Measurements from ENCODE around the gene IQCF6. TPM values are rescaled to one million over a fixed set of nuclear protein-coding genes. Genes with fewer than 3 reads are reported as not detected.

IQCF6 gene
- total RNA-seq (not detected), polyA plus RNA-seq (not detected)
- long read RNA-seq, donor 1: 0 reads
- long read RNA-seq, donor 2: 0 reads

DNA sequence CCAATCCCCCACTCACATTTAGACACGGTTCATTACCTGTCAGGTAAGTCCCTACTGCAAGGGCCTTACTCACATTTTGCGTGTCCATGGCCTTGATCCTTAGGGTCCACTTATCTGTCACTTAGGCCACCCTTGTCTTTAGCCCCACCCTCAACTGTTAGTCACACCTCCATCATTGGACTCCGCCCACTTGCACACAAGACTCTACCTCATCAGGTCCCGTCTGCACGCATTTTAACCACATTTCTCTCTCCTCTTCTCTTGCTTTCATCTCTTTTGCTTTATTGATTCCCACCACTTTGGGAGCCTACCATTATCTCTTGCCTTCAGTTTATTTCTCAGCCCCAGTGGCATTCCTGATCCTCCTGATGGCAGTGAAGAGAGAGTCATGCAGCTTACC, at the start of gene IQCF6:
Gene IQCF6 (minus strand): TSS at position 101 of the 400 bp plus-strand sequence. CDS start 13 bp downstream, at position 88.
- Histone ChIP-seq H3K9me3 (ENCODE audit: control insufficient read depth, low read length) (no peaks in the 10 kb centered on the region), H3K36me3 (ENCODE audit: control insufficient read depth in 1 of 2, insufficient read depth in 2 of 2, low read length in 1 of 2) (no peaks in the 10 kb centered on the region), H3K4me1 (ENCODE audit: control insufficient read depth in 1 of 2, insufficient read depth in 2 of 2, low read length in 2 of 2) (no peaks in the 10 kb centered on the region), H3K4me3 (ENCODE audit: low read length in 2 of 2) (no peak within 1 kb of the TSS), H3K27ac (ENCODE audit: low read depth in 1 of 2, low read length in 2 of 2) (no peak within 1 kb of the TSS), H3K27me3 (ENCODE audit: control insufficient read depth in 1 of 2, insufficient read depth in 2 of 2, low read length in 1 of 2) (no peaks in the 10 kb centered on the region)
- 95 to 97% methylated on average over 5 of the region's 5 CpGs for WGBS, 2 donors
- ATAC-seq (ENCODE audit: low FRiP score) (no peak), DNase-seq (no peak)
- intact Hi-C loops (cut with DNase I): no loop called here

DNA sequence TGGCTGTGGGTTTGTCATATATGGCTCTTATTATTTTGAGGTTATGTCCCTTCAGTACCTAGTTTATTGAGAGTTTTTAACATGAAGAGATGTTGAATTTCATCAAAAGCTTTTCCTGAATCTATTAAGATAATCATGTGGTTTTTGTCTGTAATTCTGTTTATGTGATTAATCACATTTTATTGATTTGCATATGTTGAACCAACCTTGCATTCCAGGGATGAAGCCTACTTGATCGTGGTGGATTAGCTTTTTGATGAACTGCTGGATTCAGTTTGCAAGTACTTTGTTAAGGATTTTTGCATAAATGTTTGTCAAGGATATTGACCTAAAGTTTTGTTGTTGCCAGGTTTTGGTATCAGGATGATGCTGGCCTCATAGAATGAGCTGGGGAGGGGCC, 49.3 kb upstream of the IQCF6 start:
- H3K27me3 ChIP-seq (ENCODE audit: control insufficient read depth in 1 of 2, insufficient read depth in 2 of 2, low read length in 1 of 2): no peaks in the 10 kb centered on the region
- H3K4me3 ChIP-seq (ENCODE audit: low read length in 2 of 2): no peak overlapping the region
- H3K4me1 ChIP-seq (ENCODE audit: control insufficient read depth in 1 of 2, insufficient read depth in 2 of 2, low read length in 2 of 2): no peaks in the 10 kb centered on the region
- WGBS, 2 donors: 69 to 86% methylated on average over 1 of the region's 1 CpG
- DNase-seq (no peak), ATAC-seq (ENCODE audit: low FRiP score) (no peak)
- intact Hi-C loops (cut with DNase I): no loop called here
- H3K27ac ChIP-seq (ENCODE audit: low read depth in 1 of 2, low read length in 2 of 2): no peak overlapping the region
- H3K9me3 ChIP-seq (ENCODE audit: control insufficient read depth, low read length): peaks cover 6% of the 10 kb centered on the region
- no peaks in the 10 kb centered on the region for H3K36me3 ChIP-seq (ENCODE audit: control insufficient read depth in 1 of 2, insufficient read depth in 2 of 2, low read length in 1 of 2)

DNA sequence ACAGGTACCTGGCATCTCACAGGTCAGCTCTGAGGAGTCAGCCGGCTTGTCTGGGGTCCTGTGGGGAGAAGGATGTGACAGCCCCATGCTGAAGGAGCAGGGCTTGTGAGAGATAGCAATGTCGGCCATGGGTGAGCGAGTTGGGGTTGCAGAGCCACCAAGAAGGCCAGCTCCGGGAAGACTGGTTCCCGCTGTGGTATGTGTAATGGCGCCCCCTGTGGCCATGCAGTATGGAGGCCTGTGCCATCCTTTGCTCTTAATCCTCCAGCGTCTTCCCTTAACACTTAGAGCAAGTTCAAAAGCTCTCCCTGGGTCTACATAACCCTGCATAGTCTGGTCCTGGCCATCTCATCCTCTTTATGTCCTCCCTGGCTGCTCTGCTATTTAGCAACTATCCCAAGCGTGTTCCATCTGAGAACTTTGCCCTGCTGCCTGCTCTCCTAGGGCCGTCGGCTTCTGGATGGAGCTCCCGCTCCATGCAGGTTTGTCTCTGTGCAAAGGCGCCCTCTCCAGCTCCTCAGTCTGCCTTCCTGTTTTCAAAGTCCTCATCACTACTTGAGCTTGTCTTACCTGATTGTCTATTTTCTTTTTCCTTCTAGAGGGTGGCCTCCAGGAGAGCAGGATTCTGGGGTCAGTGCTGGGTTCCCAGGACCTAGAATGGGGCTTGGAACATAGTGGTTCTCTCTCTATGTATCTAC, 40.8 kb upstream of the IQCF6 start:
- no peak for ATAC-seq (ENCODE audit: low FRiP score)

DNA sequence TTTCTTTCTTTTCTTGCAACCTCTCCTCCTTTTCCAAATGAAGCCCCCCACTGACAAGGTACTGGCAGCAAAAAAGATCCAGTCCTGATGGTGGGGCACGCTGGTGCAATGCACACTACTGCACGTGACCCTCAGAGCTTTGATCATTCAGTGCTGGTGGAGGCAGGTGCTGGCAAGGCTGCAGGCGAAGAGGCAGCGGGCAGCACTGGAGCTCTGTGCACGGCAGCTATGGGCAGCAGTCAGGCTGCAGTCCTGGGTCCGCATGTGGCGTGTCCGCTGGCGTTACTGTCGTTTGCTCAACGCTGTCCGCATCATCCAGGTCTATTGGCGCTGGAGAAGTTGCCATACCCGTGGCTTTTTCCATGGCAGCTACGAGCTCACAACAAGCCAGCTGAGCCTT, 40.1 kb upstream of the IQCF6 start:
- H3K36me3 ChIP-seq (ENCODE audit: control insufficient read depth in 1 of 2, insufficient read depth in 2 of 2, low read length in 1 of 2): no peaks in the 10 kb centered on the region
- 89% methylated on average over 15 of the region's 15 CpGs for WGBS, 2 donors
- DNase-seq: no peak
- intact Hi-C loops (cut with DNase I): no loop called here
- no peaks in the 10 kb centered on the region for H3K4me1 ChIP-seq (ENCODE audit: control insufficient read depth in 1 of 2, insufficient read depth in 2 of 2, low read length in 2 of 2)
- H3K27ac ChIP-seq (ENCODE audit: low read depth in 1 of 2, low read length in 2 of 2): no peak overlapping the region
- H3K9me3 ChIP-seq (ENCODE audit: control insufficient read depth, low read length): no peaks in the 10 kb centered on the region
- no peak overlapping the region for H3K4me3 ChIP-seq (ENCODE audit: low read length in 2 of 2)
- ATAC-seq (ENCODE audit: low FRiP score): no peak
- peaks cover 0 to 4% of the 10 kb centered on the region in 2 donors for H3K27me3 ChIP-seq (ENCODE audit: control insufficient read depth in 1 of 2, insufficient read depth in 2 of 2, low read length in 1 of 2)

More for the DNA sequence above, 40.8 kb upstream of the IQCF6 start:
- no peak for DNase-seq
- WGBS, 2 donors: 43 to 46% methylated on average over 12 of the region's 12 CpGs
- Histone ChIP-seq H3K36me3 (ENCODE audit: control insufficient read depth in 1 of 2, insufficient read depth in 2 of 2, low read length in 1 of 2) (no peaks in the 10 kb centered on the region), H3K27ac (ENCODE audit: low read depth in 1 of 2, low read length in 2 of 2) (no peak overlapping the region), H3K4me1 (ENCODE audit: control insufficient read depth in 1 of 2, insufficient read depth in 2 of 2, low read length in 2 of 2) (no peaks in the 10 kb centered on the region), H3K27me3 (ENCODE audit: control insufficient read depth in 1 of 2, insufficient read depth in 2 of 2, low read length in 1 of 2) (peaks cover 0 to 4% of the 10 kb centered on the region in 2 donors), H3K9me3 (ENCODE audit: control insufficient read depth, low read length) (no peaks in the 10 kb centered on the region), H3K4me3 (ENCODE audit: low read length in 2 of 2) (no peak overlapping the region)
- intact Hi-C loops (cut with DNase I): no loop called here

DNA sequence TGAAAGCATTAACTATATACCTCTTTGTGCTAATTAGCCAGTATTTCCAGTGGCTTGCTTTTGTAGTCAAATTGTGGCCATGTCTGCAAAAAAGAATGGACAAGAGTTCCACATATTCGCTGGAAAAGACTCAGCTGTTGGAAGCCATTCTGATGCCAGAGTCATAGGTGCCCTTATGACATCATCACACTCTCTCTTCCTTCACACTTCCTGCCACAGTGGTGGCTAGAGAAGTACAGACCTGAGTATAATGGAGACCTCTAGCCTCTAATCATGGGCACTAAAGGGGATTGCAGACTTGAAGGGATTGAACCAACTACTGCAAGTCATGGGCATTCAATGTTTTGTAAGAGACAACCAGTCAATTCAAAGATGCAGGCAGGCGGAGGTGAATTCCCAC, 38.3 kb upstream of the IQCF6 start:
- Histone ChIP-seq H3K36me3 (ENCODE audit: control insufficient read depth in 1 of 2, insufficient read depth in 2 of 2, low read length in 1 of 2) (no peaks in the 10 kb centered on the region), H3K4me1 (ENCODE audit: control insufficient read depth in 1 of 2, insufficient read depth in 2 of 2, low read length in 2 of 2) (no peaks in the 10 kb centered on the region), H3K4me3 (ENCODE audit: low read length in 2 of 2) (no peak overlapping the region), H3K27me3 (ENCODE audit: control insufficient read depth in 1 of 2, insufficient read depth in 2 of 2, low read length in 1 of 2) (peaks cover 0 to 4% of the 10 kb centered on the region in 2 donors), H3K9me3 (ENCODE audit: control insufficient read depth, low read length) (no peaks in the 10 kb centered on the region), H3K27ac (ENCODE audit: low read depth in 1 of 2, low read length in 2 of 2) (no peak overlapping the region)
- WGBS, 2 donors: 89% methylated on average over 2 of the region's 2 CpGs
- intact Hi-C loops (cut with DNase I): no loop called here
- DNase-seq: no peak
- no peak for ATAC-seq (ENCODE audit: low FRiP score)

DNA sequence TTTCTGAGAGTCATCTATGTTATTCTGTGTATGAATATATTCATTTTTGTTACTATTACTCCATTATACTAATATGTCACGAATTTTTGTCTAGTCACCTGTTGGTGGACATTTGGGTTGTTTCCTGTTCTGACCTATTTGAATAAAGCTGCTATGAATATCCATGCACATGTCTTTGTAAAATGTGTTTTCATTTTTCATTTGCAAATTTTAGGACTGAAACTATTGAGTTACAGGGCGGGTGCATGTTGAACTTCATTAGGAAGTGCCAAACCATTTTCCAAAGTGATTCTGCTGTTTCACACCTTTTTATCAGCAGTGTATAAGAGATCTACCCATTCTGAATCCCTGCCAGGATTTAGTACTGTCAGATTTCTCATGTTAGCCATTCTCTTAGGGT, 37.7 kb upstream of the IQCF6 start:
- WGBS, 2 donors: 74 to 78% methylated on average over 2 of the region's 2 CpGs
- no peaks in the 10 kb centered on the region for H3K36me3 ChIP-seq (ENCODE audit: control insufficient read depth in 1 of 2, insufficient read depth in 2 of 2, low read length in 1 of 2)
- no peaks in the 10 kb centered on the region for H3K4me1 ChIP-seq (ENCODE audit: control insufficient read depth in 1 of 2, insufficient read depth in 2 of 2, low read length in 2 of 2)
- no peak overlapping the region for H3K4me3 ChIP-seq (ENCODE audit: low read length in 2 of 2)
- peaks cover 0 to 4% of the 10 kb centered on the region in 2 donors for H3K27me3 ChIP-seq (ENCODE audit: control insufficient read depth in 1 of 2, insufficient read depth in 2 of 2, low read length in 1 of 2)
- intact Hi-C loops (cut with DNase I): no loop called here
- H3K27ac ChIP-seq (ENCODE audit: low read depth in 1 of 2, low read length in 2 of 2): no peak overlapping the region
- DNase-seq (no peak), ATAC-seq (ENCODE audit: low FRiP score) (no peak)
- H3K9me3 ChIP-seq (ENCODE audit: control insufficient read depth, low read length): no peaks in the 10 kb centered on the region

DNA sequence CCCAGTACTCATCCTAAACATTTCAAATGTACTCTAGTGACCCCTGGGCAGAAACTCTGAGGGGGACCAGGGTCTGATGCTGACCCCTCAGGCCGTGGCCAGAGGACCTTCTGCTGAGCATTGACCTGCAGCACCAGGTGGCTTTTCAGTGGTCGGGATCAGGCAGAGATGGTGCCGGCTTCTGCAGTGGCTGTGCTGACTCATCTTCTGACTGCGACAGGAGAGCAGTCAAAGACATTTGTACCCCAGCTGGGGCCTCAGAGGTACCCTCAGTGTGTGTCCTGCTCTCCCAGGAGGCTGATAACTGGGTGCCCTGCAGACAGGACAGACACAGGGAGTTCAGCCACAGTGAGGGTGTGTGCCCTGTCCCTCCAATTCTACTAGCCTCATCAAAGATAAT, 36.6 kb upstream of the IQCF6 start:
- Histone ChIP-seq H3K27ac (ENCODE audit: low read depth in 1 of 2, low read length in 2 of 2) (no peak overlapping the region), H3K9me3 (ENCODE audit: control insufficient read depth, low read length) (no peaks in the 10 kb centered on the region), H3K4me1 (ENCODE audit: control insufficient read depth in 1 of 2, insufficient read depth in 2 of 2, low read length in 2 of 2) (no peaks in the 10 kb centered on the region), H3K27me3 (ENCODE audit: control insufficient read depth in 1 of 2, insufficient read depth in 2 of 2, low read length in 1 of 2) (peaks cover 0 to 4% of the 10 kb centered on the region in 2 donors), H3K4me3 (ENCODE audit: low read length in 2 of 2) (no peak overlapping the region), H3K36me3 (ENCODE audit: control insufficient read depth in 1 of 2, insufficient read depth in 2 of 2, low read length in 1 of 2) (no peaks in the 10 kb centered on the region)
- ATAC-seq (ENCODE audit: low FRiP score) (no peak), DNase-seq (no peak)
- intact Hi-C loops (cut with DNase I): no loop called here
- WGBS, 2 donors: 67 to 72% methylated on average over 4 of the region's 4 CpGs

DNA sequence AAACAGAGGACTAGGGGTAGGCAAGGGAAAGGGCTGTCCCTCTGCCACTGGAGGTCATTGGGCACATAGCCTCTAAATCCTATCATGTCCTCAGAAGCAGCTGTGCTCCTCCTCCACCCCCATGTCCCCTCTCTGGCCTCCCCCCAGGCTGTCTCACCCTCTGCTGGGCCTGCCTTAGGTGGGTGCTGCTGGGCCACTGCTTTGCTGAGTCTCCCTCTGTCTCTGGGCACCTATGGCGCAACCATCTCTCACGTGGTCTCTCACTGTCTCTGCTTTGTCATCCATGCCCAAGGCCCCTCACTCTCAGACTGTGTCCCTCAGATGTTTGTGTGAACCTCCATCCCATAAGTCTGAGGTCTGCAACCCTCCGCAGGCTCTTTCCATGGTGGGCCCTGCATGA, 35.0 kb upstream of the IQCF6 start:
- H3K4me3 ChIP-seq (ENCODE audit: low read length in 2 of 2): no peak overlapping the region
- intact Hi-C loops (cut with DNase I): no loop called here
- no peaks in the 10 kb centered on the region for H3K9me3 ChIP-seq (ENCODE audit: control insufficient read depth, low read length)
- no peaks in the 10 kb centered on the region for H3K36me3 ChIP-seq (ENCODE audit: control insufficient read depth in 1 of 2, insufficient read depth in 2 of 2, low read length in 1 of 2)
- DNase-seq (no peak), ATAC-seq (ENCODE audit: low FRiP score) (peak; percentile 28)
- H3K4me1 ChIP-seq (ENCODE audit: control insufficient read depth in 1 of 2, insufficient read depth in 2 of 2, low read length in 2 of 2): no peaks in the 10 kb centered on the region
- peaks cover 0 to 4% of the 10 kb centered on the region in 2 donors for H3K27me3 ChIP-seq (ENCODE audit: control insufficient read depth in 1 of 2, insufficient read depth in 2 of 2, low read length in 1 of 2)
- WGBS, 2 donors: 90 to 92% methylated on average over 3 of the region's 3 CpGs
- H3K27ac ChIP-seq (ENCODE audit: low read depth in 1 of 2, low read length in 2 of 2): no peak overlapping the region

DNA sequence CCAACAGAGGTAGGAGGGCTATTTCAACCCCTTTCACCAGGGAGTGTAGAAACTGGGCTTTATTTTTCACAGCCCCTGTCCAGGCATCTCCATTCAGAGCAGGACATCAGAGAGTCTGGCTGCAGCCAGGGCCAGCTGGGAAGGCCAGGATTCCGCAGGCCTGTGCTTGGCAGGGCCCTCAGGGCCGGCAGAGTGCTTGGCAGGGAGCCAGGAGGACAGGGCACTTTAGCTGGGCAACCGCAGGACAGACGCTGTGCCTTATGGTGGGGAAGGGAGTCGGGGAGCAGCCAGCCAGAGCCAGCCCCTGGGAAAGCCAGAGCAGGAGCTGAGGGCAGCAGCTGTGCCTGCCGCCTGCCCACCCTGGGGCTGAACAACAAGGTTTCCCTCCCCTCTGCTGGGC, 34.5 kb upstream of the IQCF6 start:
- intact Hi-C loops (cut with DNase I): no loop called here
- ATAC-seq (ENCODE audit: low FRiP score): peak; percentile 19

More for the DNA sequence above, 34.5 kb upstream of the IQCF6 start:
- no peak overlapping the region for H3K4me3 ChIP-seq (ENCODE audit: low read length in 2 of 2)
- no peaks in the 10 kb centered on the region for H3K9me3 ChIP-seq (ENCODE audit: control insufficient read depth, low read length)
- H3K27me3 ChIP-seq (ENCODE audit: control insufficient read depth in 1 of 2, insufficient read depth in 2 of 2, low read length in 1 of 2): peaks cover 0 to 4% of the 10 kb centered on the region in 2 donors
- WGBS, 2 donors: 13 to 14% methylated on average over 5 to 6 of the region's 6 CpGs
- no peak for DNase-seq
- H3K27ac ChIP-seq (ENCODE audit: low read depth in 1 of 2, low read length in 2 of 2): no peak overlapping the region
- no peaks in the 10 kb centered on the region for H3K36me3 ChIP-seq (ENCODE audit: control insufficient read depth in 1 of 2, insufficient read depth in 2 of 2, low read length in 1 of 2)
- H3K4me1 ChIP-seq (ENCODE audit: control insufficient read depth in 1 of 2, insufficient read depth in 2 of 2, low read length in 2 of 2): no peaks in the 10 kb centered on the region

Measured in aorta (tissue), 5 donors.